K562 (cell line): ENCODE results near the gene CPLX3. TPM values are rescaled to one million over a fixed set of nuclear protein-coding genes. Genes with fewer than 3 reads are reported as not detected.

ENCODE experiments used
- ARID4B ChIP-seq: sonication (generic); formaldehyde crosslinking; IDR thresholded peaks from 2 replicates; pipeline ENCODE4 v1.8.0; 2022; ENCODE audit warnings: mild to moderate bottlenecking, missing genetic modification reagents
- CEBPB ChIP-seq: fragments of 450-650 bp; IDR thresholded peaks from 2 replicates; pipeline ENCODE4 v1.6.1; 2016; ENCODE audit warnings: missing genetic modification characterization, missing compliant biosample characterization
- CHAMP1 ChIP-seq: fragments of 450-650 bp; IDR thresholded peaks from 2 replicates; pipeline ENCODE4 v1.6.1; 2016; ENCODE audit warnings: mild to moderate bottlenecking
- CREB1 ChIP-seq, 2 experiments: sonication (generic) in 1 of 2; formaldehyde crosslinking in 1 of 2; IDR thresholded peaks; 2 replicates each; pipeline versions ENCODE4 v1.6.1 to v1.8.0; 2012 to 2022; ENCODE audit warnings: inconsistent platforms in 1 of 2, mild to moderate bottlenecking in 1 of 2, missing genetic modification reagents in 1 of 2, moderate library complexity in 1 of 2
- IRF1 ChIP-seq: sonication (generic); formaldehyde crosslinking; IDR thresholded peaks from 2 replicates; pipeline ENCODE4 v1.8.0; 2022; ENCODE audit warnings: missing genetic modification reagents, mild to moderate bottlenecking, borderline replicate concordance
- L3MBTL2 ChIP-seq: fragments of 450-650 bp; IDR thresholded peaks from 2 replicates; pipeline ENCODE4 v1.6.1; 2016; ENCODE audit warnings: mild to moderate bottlenecking, moderate library complexity
- MIER1 ChIP-seq: fragments of 450-650 bp; IDR thresholded peaks from 2 replicates; pipeline ENCODE4 v1.6.1; 2016; ENCODE audit warnings: antibody characterized with exemption, mild to moderate bottlenecking, low read depth
- PBX2 ChIP-seq, 2 experiments: IDR thresholded peaks in 1 of 2; conservative IDR thresholded peaks in 1 of 2; 2 replicates each; pipeline ENCODE4 v1.6.1; 2016; ENCODE audit warnings: low read depth in 2 of 2, mild to moderate bottlenecking in 1 of 2, missing compliant biosample characterization in 1 of 2, missing genetic modification characterization in 1 of 2, moderate library complexity in 1 of 2
- PRPF4 ChIP-seq: fragments of 200-400 bp; formaldehyde crosslinking; IDR thresholded peaks from one replicate; pipeline ENCODE4 v1.6.1; 2017; ENCODE audit warnings: low read length, low read depth, mild to moderate bottlenecking; ENCODE audit not compliant: insufficient read depth, poor library complexity, severe bottlenecking
- RUNX1 ChIP-seq: sonication (generic); IDR thresholded peaks from 2 replicates; pipeline ENCODE4 v1.6.1; 2016; ENCODE audit warnings: antibody characterized with exemption, low read depth
- TAF1 ChIP-seq: IDR thresholded peaks from 2 replicates; pipeline ENCODE4 v1.6.1; 2011; ENCODE audit warnings: mild to moderate bottlenecking, low read length, moderate library complexity; ENCODE audit not compliant: insufficient read depth, control insufficient read depth, severe bottlenecking; ENCODE audit errors: extremely low read depth
- XRCC5 ChIP-seq: fragments of 200-400 bp; formaldehyde crosslinking; IDR thresholded peaks from 2 replicates; pipeline ENCODE4 v1.6.1; 2017; ENCODE audit warnings: low read depth, mild to moderate bottlenecking, low read length
- ZBTB26 ChIP-seq: fragments of 450-650 bp; formaldehyde crosslinking; IDR thresholded peaks from 2 replicates; pipeline ENCODE4 v1.4.0; 2022; ENCODE audit warnings: missing genetic modification characterization
- ZNF445 ChIP-seq: fragments of 250-450 bp; sonication (Bioruptor Pico); IDR thresholded peaks from 2 replicates; pipeline ENCODE4 v1.4.0; 2020; ENCODE audit warnings: low read depth, mild to moderate bottlenecking, moderate library complexity
- polyA plus RNA-seq, 8 experiments: library from polyadenylated mRNA; depleted of rRNA in 4 of 8; stranded (reverse) in 5 of 8; unstranded in 3 of 8; fragments of >200 nt; fragmentation: Nextera tagmentation in 2 of 8; fragmentation: Illumina TruSeq in 1 of 8; extraction: Ambion mirVana in 2 of 8; extraction: Trizol in 1 of 8; gene quantifications; 2 replicates each; pipeline versions ENCODE4 v1.2.1 to v1.2.3, GENCODE V29; 2011 to 2014; ENCODE audit warnings: inconsistent platforms in 1 of 8, missing spikeins in 1 of 8
- total RNA-seq, 7 experiments: library from RNA; depleted of rRNA in 6 of 7; stranded (reverse); fragments of >200 nt in 6 of 7; fragmentation: Illumina TruSeq in 2 of 7; extraction: Trizol in 2 of 7; gene quantifications; 2 replicates each; pipeline versions ENCODE4 v1.2.1 to v1.2.3, GENCODE V29; 2011 to 2021; ENCODE audit warnings: low replicate concordance in 1 of 7

CPLX3 gene
- total and polyA plus RNA-seq, 9 of the 15 experiments (the other 6 are each of a cell fraction or from before 2014, with no cell fraction given) = not detected

GRCh38 chr15:74873756-74874424, 47.5 kb downstream of the CPLX3 start (continued):
- TF ChIP-seq L3MBTL2 (no peak), ARID4B (CRISPR knock-in tag) (0 out of 2 replicates have a peak, but pooled peaks have one; percentile 25), CREB1 (IDR thresholded peaks at IDR 0.05) (no peak), CREB1 (CRISPR knock-in tag; IDR thresholded peaks at IDR 0.05) (no peak), CEBPB (tag) (peak; percentile 51), TAF1 (no peak), PRPF4 (no peak), ZNF445 (CRISPR knock-in tag) (no peak), RUNX1 (no peak), CHAMP1 (no peak), MIER1 (no peak), IRF1 (no peak), ZBTB26 (no peak), XRCC5 (no peak), PBX2 (CRISPR knock-in tag; IDR thresholded peaks at IDR 0.05; ENCODE audit: low read depth) (no peak), PBX2 (tag; conservative IDR thresholded peaks at IDR 0.05; ENCODE audit: low read depth) (no peak)
